ENCODE data around the gene EPB41L3.

GRCh38 chr18:5568416-5568815, 24.6 kb upstream of the EPB41L3 start:
- TF ChIP-seq CTCF (IDR thresholded peaks at IDR 0.05) (no peak), POLR2A (IDR thresholded peaks at IDR 0.05) (no peak)
